BLaER1 (cell line): ENCODE results near the gene CBY2.
"Not testable (repeated sequence)": the region's sequence is repeated elsewhere in the genome, so short reads cannot be mapped to it uniquely, and the experiment has no call there.

ENCODE experiments used
- H3K27ac ChIP-seq: shearing (Covaris generic); formaldehyde crosslinking; 2 replicates; pipeline ENCODE4 v1.8.1; 2022
- H3K27me3 ChIP-seq: shearing (Covaris generic); formaldehyde crosslinking; 2 replicates; pipeline ENCODE4 v1.8.1; 2022
- H3K36me3 ChIP-seq: shearing (Covaris generic); formaldehyde crosslinking; 2 replicates; pipeline ENCODE4 v1.8.1; 2022
- H3K4me1 ChIP-seq: shearing (Covaris generic); formaldehyde crosslinking; 2 replicates; pipeline ENCODE4 v1.8.1; 2022
- H3K4me2 ChIP-seq: shearing (Covaris generic); formaldehyde crosslinking; 2 replicates; pipeline ENCODE4 v1.8.1; 2022
- H3K4me3 ChIP-seq: shearing (Covaris generic); formaldehyde crosslinking; 2 replicates; pipeline ENCODE4 v1.8.1; 2022
- H3K9ac ChIP-seq: shearing (Covaris generic); formaldehyde crosslinking; 2 replicates; pipeline ENCODE4 v1.8.1; 2022
- H3K9me3 ChIP-seq: shearing (Covaris generic); formaldehyde crosslinking; 2 replicates; pipeline ENCODE4 v1.8.1; 2022
- H4K20me1 ChIP-seq: shearing (Covaris generic); formaldehyde crosslinking; 2 replicates; pipeline ENCODE4 v1.8.1; 2022
- Cebpa-rat ChIP-seq: shearing (Covaris generic); IDR thresholded peaks from 2 replicates; pipeline ENCODE4 v1.8.1; 2022

Gene CBY2

GRCh38 chr13:45737571-45738017 is 35.5 kb downstream of the CBY2 start:
- H3K4me1 ChIP-seq, result no peaks in the 10 kb centered on the region
- no peaks in the 10 kb centered on the region for H3K27me3 ChIP-seq
- H4K20me1 ChIP-seq, result no peaks in the 10 kb centered on the region
- H3K27ac ChIP-seq, result no peak overlapping the region
- no peak for TF ChIP-seq Cebpa-rat
- no peak overlapping the region for H3K4me2 ChIP-seq
- H3K9ac ChIP-seq, result no peak overlapping the region
- peaks cover 3% of the 10 kb centered on the region; the same call in 1 of the 2 replicates for H3K9me3 ChIP-seq
- no peaks in the 10 kb centered on the region for H3K36me3 ChIP-seq
- no peak overlapping the region for H3K4me3 ChIP-seq

GRCh38 chr13:45742985-45743384 is 40.9 kb downstream of the CBY2 start:
- no peak overlapping the region for H3K4me3 ChIP-seq
- TF ChIP-seq Cebpa-rat, result no peak
- no peak overlapping the region for H3K9ac ChIP-seq
- H4K20me1 ChIP-seq, result no peaks in the 10 kb centered on the region
- no peak overlapping the region for H3K27ac ChIP-seq
- no peaks in the 10 kb centered on the region for H3K9me3 ChIP-seq
- H3K27me3 ChIP-seq, result no peaks in the 10 kb centered on the region
- no peaks in the 10 kb centered on the region for H3K36me3 ChIP-seq
- no peak overlapping the region for H3K4me2 ChIP-seq
- H3K4me1 ChIP-seq, result no peaks in the 10 kb centered on the region

- no peak overlapping the region for H3K4me3 ChIP-seq
- TF ChIP-seq Cebpa-rat, result no peak
- no peak overlapping the region for H3K9ac ChIP-seq
- no peaks in the 10 kb centered on the region for H3K4me1 ChIP-seq
- no peak overlapping the region for H3K27ac ChIP-seq
- H3K36me3 ChIP-seq, result no peaks in the 10 kb centered on the region
- H4K20me1 ChIP-seq, result no peaks in the 10 kb centered on the region
- H3K27me3 ChIP-seq, result no peaks in the 10 kb centered on the region
- H3K4me2 ChIP-seq, result no peak overlapping the region
- H3K9me3 ChIP-seq, result no peaks in the 10 kb centered on the region
Observed at GRCh38 chr13:45744979-45745378, 42.9 kb downstream of the CBY2 start.

- TF ChIP-seq Cebpa-rat, result no peak
- H4K20me1 ChIP-seq, result no peaks in the 10 kb centered on the region
- H3K4me2 ChIP-seq, result no peak overlapping the region
- no peak overlapping the region for H3K27ac ChIP-seq
- H3K4me3 ChIP-seq, result no peak overlapping the region
- peaks cover 2% of the 10 kb centered on the region; the same call in 1 of the 2 replicates for H3K9me3 ChIP-seq
- no peaks in the 10 kb centered on the region for H3K36me3 ChIP-seq
- no peaks in the 10 kb centered on the region for H3K27me3 ChIP-seq
- no peak overlapping the region for H3K9ac ChIP-seq
- H3K4me1 ChIP-seq, result no peaks in the 10 kb centered on the region
Observed at GRCh38 chr13:45747071-45747470, 45.0 kb downstream of the CBY2 start.

- no peak for TF ChIP-seq Cebpa-rat
- Histone ChIP-seq H3K4me3 (no peak overlapping the region), H3K36me3 (no peaks in the 10 kb centered on the region), H4K20me1 (no peaks in the 10 kb centered on the region), H3K27me3 (no peaks in the 10 kb centered on the region), H3K4me2 (no peak overlapping the region), H3K27ac (no peak overlapping the region), H3K4me1 (no peaks in the 10 kb centered on the region), H3K9me3 (peaks cover 3% of the 10 kb centered on the region; the same call in 1 of the 2 replicates), H3K9ac (no peak overlapping the region)
Observed at GRCh38 chr13:45748941-45749759, 47.0 kb downstream of the CBY2 start.

- H3K4me2 ChIP-seq, result no peak overlapping the region
- H3K4me3 ChIP-seq, result no peak overlapping the region
- H3K9ac ChIP-seq, result no peak overlapping the region
- H3K36me3 ChIP-seq, result no peaks in the 10 kb centered on the region
- no peak for TF ChIP-seq Cebpa-rat
- no peaks in the 10 kb centered on the region for H3K4me1 ChIP-seq
- H3K27ac ChIP-seq, result no peak overlapping the region
- H4K20me1 ChIP-seq, result no peaks in the 10 kb centered on the region
- no peaks in the 10 kb centered on the region for H3K27me3 ChIP-seq
- H3K9me3 ChIP-seq, result peaks cover 3% of the 10 kb centered on the region; the same call in 1 of the 2 replicates
Observed at GRCh38 chr13:45750566-45750965, 48.4 kb downstream of the CBY2 start.

GRCh38 chr13:45751885-45752284 is 49.8 kb downstream of the CBY2 start:
- Histone ChIP-seq H3K9me3 (peaks cover 14% of the 10 kb centered on the region), H3K4me2 (no peak overlapping the region), H3K36me3 (no peaks in the 10 kb centered on the region), H3K9ac (no peak overlapping the region), H3K27me3 (no peaks in the 10 kb centered on the region), H3K4me3 (no peak overlapping the region), H4K20me1 (no peaks in the 10 kb centered on the region), H3K27ac (no peak overlapping the region), H3K4me1 (no peaks in the 10 kb centered on the region)
- TF ChIP-seq Cebpa-rat, result no peak

GRCh38 chr13:45752510-45752909 is 50.4 kb downstream of the CBY2 start:
- peaks cover 20% of the 10 kb centered on the region for H3K9me3 ChIP-seq
- H4K20me1 ChIP-seq, result no peaks in the 10 kb centered on the region
- no peaks in the 10 kb centered on the region for H3K27me3 ChIP-seq
- H3K4me1 ChIP-seq, result no peaks in the 10 kb centered on the region
- no peak overlapping the region for H3K9ac ChIP-seq
- no peak overlapping the region for H3K4me2 ChIP-seq
- TF ChIP-seq Cebpa-rat, result no peak
- H3K4me3 ChIP-seq, result no peak overlapping the region
- H3K27ac ChIP-seq, result no peak overlapping the region
- no peaks in the 10 kb centered on the region for H3K36me3 ChIP-seq

GRCh38 chr13:45756498-45756897 is 54.4 kb downstream of the CBY2 start:
- not testable (repeated sequence) for H3K36me3 ChIP-seq, H3K4me3 ChIP-seq, H3K27ac ChIP-seq, H3K27me3 ChIP-seq, H3K4me2 ChIP-seq, H3K9ac ChIP-seq, H4K20me1 ChIP-seq, H3K4me1 ChIP-seq
- peaks cover 32% of the 10 kb centered on the region for H3K9me3 ChIP-seq

GRCh38 chr13:45757589-45757988 is 55.5 kb downstream of the CBY2 start:
- H3K27me3 ChIP-seq, result not testable (repeated sequence)

More at GRCh38 chr13:45757589-45757988, 55.5 kb downstream of the CBY2 start:
- H3K4me3 ChIP-seq, H3K36me3 ChIP-seq, H3K4me2 ChIP-seq, H3K4me1 ChIP-seq, H3K9ac ChIP-seq, H4K20me1 ChIP-seq, H3K27ac ChIP-seq: not testable (repeated sequence)
- H3K9me3 ChIP-seq, result peaks cover 29% of the 10 kb centered on the region
